DOHH2 (cell line): ENCODE measurements around the gene MBNL3.

Experiments used
- EZH2phosphoT487 ChIP-seq: fragments of 200-600 bp; sonication (generic); IDR thresholded peaks from 2 replicates; pipeline ENCODE4 v1.6.1; 2017; ENCODE audit warnings: borderline replicate concordance, mild to moderate bottlenecking, antibody characterized with exemption, low read length, moderate library complexity, mixed read lengths
- TF ChIP-seq, protein P1 (sequence below): fragments of 200-600 bp; sonication (generic); IDR thresholded peaks from one replicate; pipeline ENCODE4 v1.5.1; 2014; ENCODE audit warnings: antibody characterized with exemption, mild to moderate bottlenecking, low read depth, low read length; ENCODE audit not compliant: poor library complexity, severe bottlenecking

- TF ChIP-seq, protein P1, sequence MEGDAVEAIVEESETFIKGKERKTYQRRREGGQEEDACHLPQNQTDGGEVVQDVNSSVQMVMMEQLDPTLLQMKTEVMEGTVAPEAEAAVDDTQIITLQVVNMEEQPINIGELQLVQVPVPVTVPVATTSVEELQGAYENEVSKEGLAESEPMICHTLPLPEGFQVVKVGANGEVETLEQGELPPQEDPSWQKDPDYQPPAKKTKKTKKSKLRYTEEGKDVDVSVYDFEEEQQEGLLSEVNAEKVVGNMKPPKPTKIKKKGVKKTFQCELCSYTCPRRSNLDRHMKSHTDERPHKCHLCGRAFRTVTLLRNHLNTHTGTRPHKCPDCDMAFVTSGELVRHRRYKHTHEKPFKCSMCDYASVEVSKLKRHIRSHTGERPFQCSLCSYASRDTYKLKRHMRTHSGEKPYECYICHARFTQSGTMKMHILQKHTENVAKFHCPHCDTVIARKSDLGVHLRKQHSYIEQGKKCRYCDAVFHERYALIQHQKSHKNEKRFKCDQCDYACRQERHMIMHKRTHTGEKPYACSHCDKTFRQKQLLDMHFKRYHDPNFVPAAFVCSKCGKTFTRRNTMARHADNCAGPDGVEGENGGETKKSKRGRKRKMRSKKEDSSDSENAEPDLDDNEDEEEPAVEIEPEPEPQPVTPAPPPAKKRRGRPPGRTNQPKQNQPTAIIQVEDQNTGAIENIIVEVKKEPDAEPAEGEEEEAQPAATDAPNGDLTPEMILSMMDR = no peak
- TF ChIP-seq EZH2phosphoT487 = no peak
These were observed 43.3 kb upstream of the MBNL3 start for GRCh38 chrX:132532097-132532496.
